Right lobe of liver (tissue), 6 donors: ENCODE data around the gene TBL1Y. TPM values are rescaled to one million over a fixed set of nuclear protein-coding genes. Genes with fewer than 3 reads are reported as not detected.
"Not testable (repeated sequence)": the region's sequence is repeated elsewhere in the genome, so short reads cannot be mapped to it uniquely, and the experiment has no call there.

Experiments
- ATAC-seq, 4 donors: fragments of 200-7000 bp; cut with Tn5 transposase; one replicate each; pipeline ENCODE4 v1.9.1; 2020; ENCODE audit warnings: mild to moderate bottlenecking in 4 of 4, moderate library complexity in 4 of 4
- DNase-seq, 3 donors: peaks; one replicate each; pipeline ENCODE4 v3.0.0-alpha.2; 2020
- H3K27ac ChIP-seq, 3 donors: fragments of 200-600 bp; one replicate each; pipeline ENCODE4 v1.8.0; 2022
- H3K27me3 ChIP-seq, 2 donors: fragments of 200-600 bp; one replicate each; pipeline ENCODE4 v1.8.0; 2022
- H3K36me3 ChIP-seq, 4 donors: fragments of 200-600 bp; sonication (generic) in 1 of 4; one replicate each; pipeline versions ENCODE4 v1.5.1 to v1.8.0; 2017 to 2022; ENCODE audit warnings: control low read depth in 1 of 4
- H3K4me1 ChIP-seq, 4 donors: fragments of 200-600 bp; sonication (generic) in 1 of 4; one replicate each; pipeline versions ENCODE4 v1.5.1 to v1.8.0; 2017 to 2022; ENCODE audit warnings: control low read depth in 1 of 4
- H3K4me3 ChIP-seq, 3 donors: fragments of 200-600 bp; one replicate each; pipeline ENCODE4 v1.8.0; 2022
- H3K9me3 ChIP-seq, 4 donors: fragments of 200-600 bp; sonication (generic) in 1 of 4; one replicate each; pipeline versions ENCODE4 v1.5.1 to v1.8.0; 2017 to 2022; ENCODE audit warnings: control low read depth in 1 of 4
- POLR2A ChIP-seq: fragments of 450-650 bp; IDR thresholded peaks from one replicate; pipeline ENCODE4 v1.6.1; 2017; ENCODE audit warnings: antibody characterized with exemption, mild to moderate bottlenecking
- WGBS: methylation state at CpG from one replicate; pipeline ENCODE4 v1.1.6; 2018; ENCODE audit warnings: low coverage, low lambda C conversion rate; ENCODE audit not compliant: insufficient coverage; ENCODE audit errors: missing lambda C conversion rate; 5-methylcytosine and 5-hydroxymethylcytosine counted together
- intact Hi-C, 2 donors: fragments of 100-400 bp; cut with DNase I; formaldehyde crosslinking; loops; one replicate each; pipeline versions ENCODE4 v1.11.2 to v1.14.1; 2022
- total RNA-seq, 6 experiments: library from RNA; depleted of rRNA in 2 of 6; stranded (reverse); fragments of >200 nt in 2 of 6; fragmentation: NEBNext Ultra II Directional in 3 of 6; extraction: Animal tissue kit (Norgen Biotek cat#: 25700) in 3 of 6; gene quantifications; one replicate each; pipeline versions ENCODE4 v1.1.0 to v1.2.4, GENCODE V29; 2016 to 2023
- TF ChIP-seq, protein P1 (sequence below), 4 donors: fragments of 200-600 bp in 3 of 4; fragments of 450-650 bp in 1 of 4; IDR thresholded peaks; one replicate each; pipeline versions ENCODE4 v1.5.1 to v1.8.0; 2016 to 2022; ENCODE audit warnings: antibody characterized with exemption in 4 of 4, mild to moderate bottlenecking in 2 of 4
- donor health status: DM: no; HTN: yes; CAD: no.
- donor health status: DM: no; HTN: no; CAD: no.
- donor health status: DM: no; HTN: no; CAD: no.
- donor health status: DM: no; HTN: yes; CAD: no.
- donor health status: DM: no; HTN: yes; CAD: no.

TBL1Y gene
- total RNA-seq, 6 experiments from 2014 or later = 2.7 TPM; not detected in 5

GRCh38 chrY:7039037-7039436 is 128.5 kb downstream of the TBL1Y start:
- H3K4me1 ChIP-seq = no peaks in the 10 kb centered on the region
- TF ChIP-seq POLR2A = no peak
- TF ChIP-seq, protein P1, sequence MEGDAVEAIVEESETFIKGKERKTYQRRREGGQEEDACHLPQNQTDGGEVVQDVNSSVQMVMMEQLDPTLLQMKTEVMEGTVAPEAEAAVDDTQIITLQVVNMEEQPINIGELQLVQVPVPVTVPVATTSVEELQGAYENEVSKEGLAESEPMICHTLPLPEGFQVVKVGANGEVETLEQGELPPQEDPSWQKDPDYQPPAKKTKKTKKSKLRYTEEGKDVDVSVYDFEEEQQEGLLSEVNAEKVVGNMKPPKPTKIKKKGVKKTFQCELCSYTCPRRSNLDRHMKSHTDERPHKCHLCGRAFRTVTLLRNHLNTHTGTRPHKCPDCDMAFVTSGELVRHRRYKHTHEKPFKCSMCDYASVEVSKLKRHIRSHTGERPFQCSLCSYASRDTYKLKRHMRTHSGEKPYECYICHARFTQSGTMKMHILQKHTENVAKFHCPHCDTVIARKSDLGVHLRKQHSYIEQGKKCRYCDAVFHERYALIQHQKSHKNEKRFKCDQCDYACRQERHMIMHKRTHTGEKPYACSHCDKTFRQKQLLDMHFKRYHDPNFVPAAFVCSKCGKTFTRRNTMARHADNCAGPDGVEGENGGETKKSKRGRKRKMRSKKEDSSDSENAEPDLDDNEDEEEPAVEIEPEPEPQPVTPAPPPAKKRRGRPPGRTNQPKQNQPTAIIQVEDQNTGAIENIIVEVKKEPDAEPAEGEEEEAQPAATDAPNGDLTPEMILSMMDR (IDR thresholded peaks at IDR 0.05) = no peak
- no peaks in the 10 kb centered on the region for H3K27me3 ChIP-seq
- intact Hi-C loops = no loop called here
- no peaks in the 10 kb centered on the region for H3K9me3 ChIP-seq
- H3K27ac ChIP-seq = no peak overlapping the region
- no peaks in the 10 kb centered on the region for H3K36me3 ChIP-seq
- ATAC-seq (no peak), DNase-seq (no peak)
- H3K4me3 ChIP-seq = no peak overlapping the region

DNA sequence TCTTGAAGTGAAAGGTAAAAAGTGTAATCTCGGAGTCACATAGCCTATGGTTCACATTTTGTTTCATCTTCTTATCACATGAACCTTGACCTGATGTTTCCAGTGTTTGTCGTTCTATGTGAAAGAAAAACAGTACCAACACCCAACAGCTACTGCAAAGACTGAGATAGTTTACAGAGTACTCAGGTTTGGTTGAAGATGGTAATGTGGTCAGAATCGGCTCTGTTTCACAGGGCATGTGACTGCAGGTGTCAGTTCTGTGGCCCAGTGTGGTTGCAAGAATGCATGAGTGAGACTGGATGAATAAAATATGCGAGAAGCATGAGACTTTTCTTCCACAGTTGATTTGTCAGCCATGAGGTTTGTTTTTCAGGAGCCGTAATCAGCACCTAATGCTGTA is 130.2 kb downstream of the TBL1Y start:
- Histone ChIP-seq H3K4me1 (no peaks in the 10 kb centered on the region), H3K27ac (no peak overlapping the region), H3K36me3 (no peaks in the 10 kb centered on the region), H3K9me3 (no peaks in the 10 kb centered on the region), H3K4me3 (no peak overlapping the region), H3K27me3 (no peaks in the 10 kb centered on the region)
- ATAC-seq (peak in 1 of 4 donors; percentile 82), DNase-seq (no peak)
- WGBS = no CpG with 5 or more reads among the region's 5 CpGs
- no peak for TF ChIP-seq POLR2A
- TF ChIP-seq, protein P1 (IDR thresholded peaks at IDR 0.05) = no peak
- intact Hi-C loops = no loop called here

GRCh38 chrY:7041983-7042382 is 131.5 kb downstream of the TBL1Y start:
- TF ChIP-seq POLR2A = no peak
- TF ChIP-seq, protein P1 (IDR thresholded peaks at IDR 0.05) = no peak
- intact Hi-C loops = no loop called here
- ATAC-seq = peak in 1 of 4 donors; percentile 78
- no CpG with 5 or more reads among the region's 4 CpGs for WGBS
- no peak for DNase-seq
- Histone ChIP-seq H3K4me1 (no peaks in the 10 kb centered on the region), H3K36me3 (no peaks in the 10 kb centered on the region), H3K27me3 (no peaks in the 10 kb centered on the region), H3K9me3 (no peaks in the 10 kb centered on the region), H3K4me3 (no peak overlapping the region), H3K27ac (no peak overlapping the region)

- H3K27me3 ChIP-seq, H3K4me1 ChIP-seq, H3K27ac ChIP-seq, H3K4me3 ChIP-seq, H3K9me3 ChIP-seq, H3K36me3 ChIP-seq, intact Hi-C loops, ATAC-seq, DNase-seq: not testable (repeated sequence)
- WGBS = no CpG with 5 or more reads among the region's 3 CpGs
Measured at GRCh38 chrY:7052461-7052860, 142.0 kb downstream of the TBL1Y start.

- no peaks in the 10 kb centered on the region for H3K4me1 ChIP-seq
- H3K27me3 ChIP-seq = no peaks in the 10 kb centered on the region
- DNase-seq (no peak), ATAC-seq (no peak)
- H3K36me3 ChIP-seq = no peaks in the 10 kb centered on the region
- no peak overlapping the region for H3K27ac ChIP-seq
- intact Hi-C loops = no loop called here
- no peaks in the 10 kb centered on the region for H3K9me3 ChIP-seq
- H3K4me3 ChIP-seq = no peak overlapping the region
- WGBS = no CpG with 5 or more reads among the region's 5 CpGs
- TF ChIP-seq POLR2A = no peak
- TF ChIP-seq, protein P1 (IDR thresholded peaks at IDR 0.05) = no peak
Measured at GRCh38 chrY:7056886-7057285, 146.4 kb downstream of the TBL1Y start.
